Upper lobe of left lung (tissue), 6 donors: ENCODE results near the gene KCNT1. TPM values are rescaled to one million over a fixed set of nuclear protein-coding genes. Genes with fewer than 3 reads are reported as not detected.

Experiments used
- ATAC-seq, 2 donors: fragments of 200-7000 bp; cut with Tn5 transposase; one replicate each; pipeline ENCODE4 v1.9.1; 2022; ENCODE audit warnings: mild to moderate bottlenecking in 2 of 2, moderate library complexity in 2 of 2; ENCODE audit not compliant: low FRiP score in 2 of 2
- DNase-seq, 2 donors: peaks; one replicate each; pipeline ENCODE4 v3.0.0-alpha.2; 2019 to 2020
- H3K27ac ChIP-seq, 4 donors: fragments of 200-600 bp; sonication (generic); one replicate each; pipeline ENCODE4 v1.5.1; 2016 to 2019
- H3K27me3 ChIP-seq, 4 donors: fragments of 200-600 bp; sonication (generic); one replicate each; pipeline ENCODE4 v1.5.1; 2017 to 2019
- H3K36me3 ChIP-seq, 4 donors: fragments of 200-600 bp; sonication (generic); one replicate each; pipeline ENCODE4 v1.5.1; 2016 to 2019
- H3K4me1 ChIP-seq, 4 donors: fragments of 200-600 bp; sonication (generic); one replicate each; pipeline ENCODE4 v1.5.1; 2018 to 2019
- H3K4me3 ChIP-seq, 4 donors: fragments of 200-600 bp; sonication (generic); one replicate each; pipeline ENCODE4 v1.5.1; 2017 to 2019; ENCODE audit warnings: mild to moderate bottlenecking in 2 of 4, moderate library complexity in 1 of 4
- H3K9me3 ChIP-seq, 4 donors: fragments of 200-600 bp; sonication (generic); one replicate each; pipeline ENCODE4 v1.5.1; 2018 to 2019
- CTCF ChIP-seq, 6 experiments: fragments of 450-650 bp in 4 of 6; fragments of 200-600 bp in 2 of 6; sonication (generic) in 2 of 6; IDR thresholded peaks; one replicate each; pipeline ENCODE4 v1.5.1; 2016 to 2019; ENCODE audit warnings: antibody characterized with exemption in 6 of 6
- EP300 ChIP-seq, 4 donors: sonication (generic); formaldehyde crosslinking; IDR thresholded peaks; one replicate each; pipeline ENCODE4 v1.5.1; 2017; ENCODE audit warnings: antibody characterized with exemption in 4 of 4, control low read depth in 2 of 4
- POLR2A ChIP-seq, 4 donors: fragments of 450-650 bp; IDR thresholded peaks; one replicate each; pipeline ENCODE4 v1.5.1; 2016 to 2017; ENCODE audit warnings: antibody characterized with exemption in 4 of 4, mild to moderate bottlenecking in 2 of 4
- POLR2AphosphoS5 ChIP-seq, 2 donors: sonication (generic); formaldehyde crosslinking; IDR thresholded peaks; one replicate each; pipeline ENCODE4 v1.5.1; 2017; ENCODE audit warnings: antibody characterized with exemption in 2 of 2
- WGBS, 2 donors: methylation state at CpG; one replicate each; pipeline ENCODE4 v1.1.5; 2017 to 2018; 5-methylcytosine and 5-hydroxymethylcytosine counted together
- total RNA-seq, 6 donors: library from RNA; depleted of rRNA in 4 of 6; stranded (reverse); fragments of >200 nt in 4 of 6; gene quantifications; one replicate each; pipeline versions ENCODE4 v1.1.0 to v1.2.1, GENCODE V29; 2016 to 2021
- donor health status: DM: no; HTN: no; CAD: no; lungs with moderate emphysema.
- donor health status: DM: no; HTN: yes; CAD: no; lungs with severe emphysema.

KCNT1 gene
- total RNA-seq, 6 donors from 2014 or later, result 0.11 to 1.0 (median 0.31) TPM; not detected in 2

- DNase-seq, result peak in 1 of 2 donors; percentile 64
- no peaks in the 10 kb centered on the region for H3K36me3 ChIP-seq
- no peak overlapping the region for H3K4me3 ChIP-seq
- no peaks in the 10 kb centered on the region for H3K9me3 ChIP-seq
- H3K27me3 ChIP-seq, result no peaks in the 10 kb centered on the region
- 76 to 86% methylated on average over 4 to 14 of the region's 14 CpGs for WGBS, 2 donors
- ATAC-seq, result no peak
- H3K4me1 ChIP-seq, result no peaks in the 10 kb centered on the region
- TF ChIP-seq POLR2AphosphoS5 (IDR thresholded peaks at IDR 0.05), result no peak
- no peak for TF ChIP-seq CTCF (IDR thresholded peaks at IDR 0.05)
- no peak for TF ChIP-seq POLR2A (IDR thresholded peaks at IDR 0.05)
- no peak for TF ChIP-seq EP300 (IDR thresholded peaks at IDR 0.05)
- no peak overlapping the region for H3K27ac ChIP-seq
Observed at GRCh38 chr9:135753391-135754105, 51.6 kb downstream of the KCNT1 start.

DNA sequence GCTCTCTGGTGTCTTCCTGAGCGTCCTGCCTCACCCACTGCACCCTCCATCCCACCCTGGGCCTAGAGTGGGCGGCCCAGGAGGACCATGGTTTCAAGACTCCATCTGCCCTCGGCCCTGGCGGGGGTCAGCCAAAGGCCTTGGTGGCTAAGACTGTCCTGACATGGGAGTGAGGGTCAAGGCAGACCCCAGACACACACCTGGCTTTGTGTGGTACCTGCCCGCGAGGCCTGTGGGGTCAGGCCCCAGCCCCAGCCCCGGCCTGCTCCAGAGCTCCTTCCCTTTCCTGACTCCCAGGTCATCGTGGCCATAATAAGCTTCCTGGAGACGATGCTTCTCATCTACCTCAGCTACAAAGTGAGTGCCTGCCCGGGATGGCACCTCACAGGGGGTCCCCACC is 54.6 kb downstream of the KCNT1 start:
- ATAC-seq (no peak), DNase-seq (peak in 1 of 2 donors; percentile 66)
- no peak overlapping the region for H3K4me3 ChIP-seq
- no peaks in the 10 kb centered on the region for H3K4me1 ChIP-seq
- H3K9me3 ChIP-seq, result no peaks in the 10 kb centered on the region
- 63 to 78% methylated on average over 4 to 8 of the region's 10 CpGs for WGBS, 2 donors
- H3K36me3 ChIP-seq, result no peaks in the 10 kb centered on the region
- H3K27ac ChIP-seq, result no peak overlapping the region
- H3K27me3 ChIP-seq, result no peaks in the 10 kb centered on the region
- TF ChIP-seq POLR2A (IDR thresholded peaks at IDR 0.05) (no peak), EP300 (IDR thresholded peaks at IDR 0.05) (no peak), POLR2AphosphoS5 (IDR thresholded peaks at IDR 0.05) (no peak), CTCF (IDR thresholded peaks at IDR 0.05) (no peak)

DNA sequence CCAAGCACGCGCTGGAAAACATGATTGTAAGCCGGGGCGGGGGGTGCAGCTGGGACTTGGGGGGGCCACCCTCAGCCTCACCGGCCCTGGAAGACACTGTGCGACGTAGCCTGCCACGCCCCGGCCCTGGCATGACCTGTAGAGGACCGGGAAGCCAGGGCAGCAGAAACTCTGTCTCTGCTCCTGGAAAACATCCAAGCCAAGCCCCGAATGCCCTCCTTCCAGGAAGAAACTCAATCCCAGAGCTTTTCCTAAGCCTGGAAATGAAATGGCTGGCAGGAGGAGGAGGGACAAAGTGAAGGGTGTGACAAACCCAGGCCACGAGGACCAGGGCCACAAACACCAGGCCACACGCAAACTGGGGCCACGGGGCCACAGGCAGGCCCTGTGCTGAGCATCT is 55.4 kb downstream of the KCNT1 start:
- H3K27me3 ChIP-seq, result no peaks in the 10 kb centered on the region
- TF ChIP-seq POLR2AphosphoS5 (IDR thresholded peaks at IDR 0.05), result no peak
- TF ChIP-seq EP300 (IDR thresholded peaks at IDR 0.05), result no peak
- no peak for TF ChIP-seq POLR2A (IDR thresholded peaks at IDR 0.05)
- no peak for TF ChIP-seq CTCF (IDR thresholded peaks at IDR 0.05)
- peak in 1 of 2 donors; percentile 41 for DNase-seq
- H3K27ac ChIP-seq, result no peak overlapping the region
- 58 to 70% methylated on average over 7 to 14 of the region's 14 CpGs for WGBS, 2 donors
- no peak overlapping the region for H3K4me3 ChIP-seq
- H3K9me3 ChIP-seq, result no peaks in the 10 kb centered on the region
- no peaks in the 10 kb centered on the region for H3K4me1 ChIP-seq
- no peaks in the 10 kb centered on the region for H3K36me3 ChIP-seq
- ATAC-seq, result no peak

GRCh38 chr9:135758056-135758455 is 56.1 kb downstream of the KCNT1 start:
- WGBS, 2 donors, result 90 to 95% methylated on average over 6 to 21 of the region's 21 CpGs
- no peaks in the 10 kb centered on the region for H3K4me1 ChIP-seq
- peak in 1 of 2 donors; percentile 74 for DNase-seq
- H3K27me3 ChIP-seq, result no peaks in the 10 kb centered on the region
- TF ChIP-seq POLR2A (IDR thresholded peaks at IDR 0.05) (no peak), EP300 (IDR thresholded peaks at IDR 0.05) (no peak), POLR2AphosphoS5 (IDR thresholded peaks at IDR 0.05) (no peak), CTCF (IDR thresholded peaks at IDR 0.05) (no peak)
- H3K27ac ChIP-seq, result no peak overlapping the region
- no peaks in the 10 kb centered on the region for H3K9me3 ChIP-seq
- no peaks in the 10 kb centered on the region for H3K36me3 ChIP-seq
- H3K4me3 ChIP-seq, result no peak overlapping the region
- ATAC-seq, result no peak

DNA sequence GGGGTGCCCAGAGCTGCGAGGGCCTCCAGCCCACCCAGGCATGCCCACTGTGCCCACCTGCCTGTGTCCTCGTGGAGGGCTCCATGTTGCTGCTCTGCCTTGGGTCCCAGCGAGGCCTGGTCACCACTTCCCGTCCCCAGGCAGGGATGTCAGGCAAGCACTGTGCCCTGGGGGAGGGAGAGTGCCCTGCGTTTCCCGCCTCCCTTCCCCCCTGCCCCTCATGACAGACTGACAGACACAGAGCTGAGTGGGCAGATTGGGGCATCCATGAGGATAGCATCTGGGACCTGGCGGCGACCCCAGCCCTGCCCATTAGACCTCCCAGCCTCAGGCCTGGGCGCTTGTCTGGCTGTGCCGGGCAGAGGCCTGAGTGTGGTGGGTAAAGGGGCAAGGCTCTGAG is 56.9 kb downstream of the KCNT1 start:
- no peak overlapping the region for H3K27ac ChIP-seq
- ATAC-seq (no peak), DNase-seq (peak in 1 of 2 donors; percentile 71)
- no peaks in the 10 kb centered on the region for H3K4me1 ChIP-seq
- WGBS, 2 donors, result 85% methylated on average over 10 of the region's 10 CpGs; no CpG with 5 or more reads in 1 of the 2 donors
- H3K36me3 ChIP-seq, result no peaks in the 10 kb centered on the region
- no peaks in the 10 kb centered on the region for H3K9me3 ChIP-seq
- H3K27me3 ChIP-seq, result no peaks in the 10 kb centered on the region
- no peak overlapping the region for H3K4me3 ChIP-seq
- TF ChIP-seq EP300 (IDR thresholded peaks at IDR 0.05) (no peak), POLR2AphosphoS5 (IDR thresholded peaks at IDR 0.05) (no peak), POLR2A (IDR thresholded peaks at IDR 0.05) (no peak), CTCF (IDR thresholded peaks at IDR 0.05) (no peak)
